GM18508 (cell line): ENCODE measurements around the gene CES2.
"Not testable (repeated sequence)": the region's sequence is repeated elsewhere in the genome, so short reads cannot be mapped to it uniquely, and the experiment has no call there.

Source experiments
- ATAC-seq: cut with Tn5 transposase; IDR thresholded peaks from one replicate; pipeline ENCODE4 v1.9.1; 2021; ENCODE audit warnings: moderate number of reproducible peaks; ENCODE audit not compliant: insufficient read depth, unreplicated experiment

CES2 gene, protein sequence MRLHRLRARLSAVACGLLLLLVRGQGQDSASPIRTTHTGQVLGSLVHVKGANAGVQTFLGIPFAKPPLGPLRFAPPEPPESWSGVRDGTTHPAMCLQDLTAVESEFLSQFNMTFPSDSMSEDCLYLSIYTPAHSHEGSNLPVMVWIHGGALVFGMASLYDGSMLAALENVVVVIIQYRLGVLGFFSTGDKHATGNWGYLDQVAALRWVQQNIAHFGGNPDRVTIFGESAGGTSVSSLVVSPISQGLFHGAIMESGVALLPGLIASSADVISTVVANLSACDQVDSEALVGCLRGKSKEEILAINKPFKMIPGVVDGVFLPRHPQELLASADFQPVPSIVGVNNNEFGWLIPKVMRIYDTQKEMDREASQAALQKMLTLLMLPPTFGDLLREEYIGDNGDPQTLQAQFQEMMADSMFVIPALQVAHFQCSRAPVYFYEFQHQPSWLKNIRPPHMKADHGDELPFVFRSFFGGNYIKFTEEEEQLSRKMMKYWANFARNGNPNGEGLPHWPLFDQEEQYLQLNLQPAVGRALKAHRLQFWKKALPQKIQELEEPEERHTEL

DNA sequence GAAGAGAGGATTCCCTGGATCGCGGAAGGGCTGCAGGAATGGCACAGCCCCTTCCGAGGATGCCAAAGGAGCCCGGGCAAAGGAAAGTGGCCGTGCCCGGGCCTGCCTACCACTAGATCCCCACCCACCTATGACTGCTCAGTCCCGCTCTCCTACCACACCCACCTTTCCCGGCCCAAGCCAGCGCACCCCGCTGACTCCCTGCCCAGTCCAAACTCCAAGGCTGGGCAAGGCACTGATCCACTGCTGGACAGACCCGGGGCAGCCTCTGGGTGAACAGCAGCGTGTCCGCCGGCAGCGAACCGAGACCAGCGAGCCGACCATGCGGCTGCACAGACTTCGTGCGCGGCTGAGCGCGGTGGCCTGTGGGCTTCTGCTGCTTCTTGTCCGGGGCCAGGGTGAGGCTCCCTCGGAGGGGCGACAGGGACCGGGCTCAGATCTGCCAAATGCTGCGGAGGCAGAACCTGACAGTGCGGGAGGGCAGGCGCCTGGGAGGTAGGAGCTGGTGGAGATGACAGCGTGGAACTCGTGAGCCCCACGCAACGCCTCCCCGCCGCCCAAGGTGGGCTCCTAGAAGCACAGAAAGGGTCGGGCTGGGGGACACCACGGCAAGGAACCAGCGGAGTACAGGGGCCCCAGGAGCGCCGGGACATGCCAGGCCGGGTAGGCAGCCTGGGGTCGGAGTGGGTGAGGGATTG is at the start of gene CES2:
CES2 (plus strand) TSS at position 203 of the 698 bp plus-strand sequence; CDS start at position 323, 120 bp downstream.
- ATAC-seq: no peak

DNA sequence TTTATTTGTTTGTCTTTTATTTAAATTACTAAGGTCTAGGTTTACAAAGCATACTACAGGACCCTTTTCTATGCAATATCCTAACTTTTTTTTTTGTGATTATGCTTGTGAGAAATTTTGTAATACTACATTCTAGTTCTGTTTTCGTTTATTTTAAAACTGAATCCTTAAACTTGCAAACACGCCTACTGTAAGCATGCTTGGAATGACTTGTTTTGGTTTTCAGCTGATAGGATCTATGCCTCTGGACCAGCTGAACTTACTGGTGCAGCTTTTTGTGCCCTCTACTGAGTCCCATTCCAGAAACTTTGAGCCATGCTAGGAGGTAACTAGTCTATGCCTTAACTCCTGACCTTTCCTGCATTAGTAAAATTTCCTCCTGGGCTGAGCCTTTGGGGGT is 49.0 kb upstream of the CES2 start:
- no peak for ATAC-seq

DNA sequence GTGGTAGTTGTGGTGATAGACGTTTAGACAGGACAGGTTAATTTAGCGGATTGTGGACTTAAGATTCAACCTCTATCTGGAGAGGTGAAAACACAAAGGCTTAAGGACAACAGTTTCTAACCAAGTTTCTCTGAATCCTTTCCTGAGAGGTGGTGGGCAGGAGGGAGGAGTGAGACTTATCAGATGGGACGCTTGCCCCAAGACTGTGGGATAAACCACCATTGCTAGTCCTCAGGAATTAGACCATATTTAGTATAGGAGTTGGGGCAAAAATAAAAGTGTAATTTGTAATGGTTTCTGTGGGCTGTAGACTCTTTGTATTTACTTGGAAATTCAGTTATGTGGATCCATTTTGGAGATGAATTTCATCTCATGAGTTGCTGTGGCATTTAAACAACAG is 48.4 kb upstream of the CES2 start:
- ATAC-seq: no peak

DNA sequence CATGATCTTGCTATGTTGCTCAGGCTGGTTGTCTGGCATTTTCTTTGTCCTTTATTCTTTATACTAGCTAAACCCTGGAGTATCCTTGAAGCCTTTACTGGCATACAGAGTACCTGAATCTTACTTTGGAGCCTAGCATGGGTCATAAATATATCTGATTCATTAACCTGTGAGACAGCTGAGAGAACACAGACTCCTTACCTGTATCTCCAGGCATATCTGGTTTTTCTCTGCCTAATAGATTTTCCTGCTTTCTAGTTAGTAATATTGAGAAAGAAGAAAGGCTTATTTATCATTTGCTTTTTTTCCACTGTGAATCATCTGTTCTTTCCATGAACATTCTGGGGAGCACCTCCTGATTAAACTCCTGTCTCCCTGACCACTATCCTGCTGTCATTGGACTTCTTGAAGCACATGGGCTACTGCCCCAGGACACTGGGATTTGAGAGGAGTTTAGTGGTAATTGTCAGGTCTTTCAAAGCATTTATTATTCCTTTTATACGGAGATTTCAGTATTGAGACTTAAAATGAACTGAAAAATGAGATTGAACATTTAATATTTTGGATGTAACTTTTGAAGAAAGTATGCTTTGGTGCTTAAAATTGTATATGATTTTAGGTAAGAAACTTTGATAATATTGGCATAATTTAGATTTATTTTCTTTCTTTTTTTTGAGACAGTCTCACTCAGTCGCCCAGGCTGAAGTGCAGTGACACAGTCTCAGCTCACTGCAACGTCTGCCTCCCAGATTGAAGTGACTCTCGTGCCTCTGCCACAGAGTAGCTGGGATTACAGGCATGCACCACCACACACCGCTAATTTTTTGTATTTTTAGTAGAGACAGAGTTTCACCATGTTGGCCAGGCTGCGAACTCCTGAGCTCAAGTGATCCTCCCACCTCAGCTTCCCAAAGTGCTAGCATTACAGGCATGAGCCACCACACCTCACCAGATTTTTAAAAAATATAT is 46.4 kb upstream of the CES2 start:
- no peak for ATAC-seq

DNA sequence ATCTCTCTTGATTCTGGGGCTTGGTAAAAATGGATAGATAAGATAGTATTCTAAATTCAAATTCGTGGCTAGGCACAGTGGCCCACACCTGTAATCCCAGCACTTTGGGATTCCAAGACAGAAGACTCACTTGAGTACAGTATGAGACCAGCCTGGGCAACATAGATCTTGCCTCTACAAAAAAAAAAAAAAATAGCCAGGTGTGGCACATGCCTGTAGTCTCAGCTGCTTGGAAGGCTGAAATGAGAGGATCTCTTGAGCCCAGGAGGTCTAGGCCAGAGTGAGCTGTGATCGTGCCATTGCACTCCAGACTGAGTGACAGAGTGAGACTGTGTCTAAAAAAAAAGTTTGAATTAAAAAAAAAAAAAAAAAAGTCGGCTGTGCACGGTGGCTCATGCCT is 45.7 kb upstream of the CES2 start:
- no peak for ATAC-seq

GRCh38 chr16:66890799-66891198 is 44.5 kb upstream of the CES2 start:
- no peak for ATAC-seq

DNA sequence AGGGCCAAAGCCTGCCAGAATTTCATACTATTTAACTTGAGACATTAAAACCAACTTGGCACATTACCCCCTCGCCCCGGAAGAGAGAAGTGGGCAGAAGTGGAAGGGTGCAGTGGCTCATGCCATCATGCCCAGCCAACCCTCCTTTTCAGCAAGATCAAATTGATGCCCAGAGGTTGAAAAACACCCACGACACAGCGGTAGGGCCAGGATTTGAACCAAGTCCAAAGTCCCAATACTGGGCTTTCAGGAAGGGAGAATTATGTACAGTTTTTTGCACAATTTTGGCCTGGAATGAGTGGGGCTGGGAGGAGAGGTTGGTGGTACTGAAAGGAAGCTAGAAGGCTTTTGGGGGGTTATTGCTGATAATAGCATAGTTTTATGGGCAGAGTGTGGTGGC is 44.0 kb upstream of the CES2 start:
- ATAC-seq: no peak

- ATAC-seq: no peak
These were observed 43.5 kb upstream of the CES2 start for GRCh38 chr16:66891797-66892196.

DNA sequence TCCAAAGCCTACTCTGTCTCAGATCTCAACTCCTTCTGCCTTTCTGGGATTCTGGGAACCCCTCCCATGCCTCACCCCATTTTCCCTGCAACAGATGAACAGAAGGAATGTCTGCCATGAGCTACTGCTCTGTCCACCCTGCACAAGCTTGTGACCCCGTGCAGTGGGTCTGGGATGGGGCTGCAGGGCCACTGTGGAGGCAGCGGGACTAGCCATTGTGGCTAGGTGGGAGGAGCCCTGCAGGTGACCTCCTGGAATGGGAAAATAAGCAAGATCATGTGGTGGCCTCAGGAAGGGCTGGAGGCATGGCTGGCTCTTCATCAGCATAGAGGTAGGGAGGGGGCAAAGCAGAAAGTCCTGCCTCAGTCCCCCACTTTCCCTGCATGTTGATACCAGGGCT is 41.3 kb upstream of the CES2 start:
- ATAC-seq: no peak

DNA sequence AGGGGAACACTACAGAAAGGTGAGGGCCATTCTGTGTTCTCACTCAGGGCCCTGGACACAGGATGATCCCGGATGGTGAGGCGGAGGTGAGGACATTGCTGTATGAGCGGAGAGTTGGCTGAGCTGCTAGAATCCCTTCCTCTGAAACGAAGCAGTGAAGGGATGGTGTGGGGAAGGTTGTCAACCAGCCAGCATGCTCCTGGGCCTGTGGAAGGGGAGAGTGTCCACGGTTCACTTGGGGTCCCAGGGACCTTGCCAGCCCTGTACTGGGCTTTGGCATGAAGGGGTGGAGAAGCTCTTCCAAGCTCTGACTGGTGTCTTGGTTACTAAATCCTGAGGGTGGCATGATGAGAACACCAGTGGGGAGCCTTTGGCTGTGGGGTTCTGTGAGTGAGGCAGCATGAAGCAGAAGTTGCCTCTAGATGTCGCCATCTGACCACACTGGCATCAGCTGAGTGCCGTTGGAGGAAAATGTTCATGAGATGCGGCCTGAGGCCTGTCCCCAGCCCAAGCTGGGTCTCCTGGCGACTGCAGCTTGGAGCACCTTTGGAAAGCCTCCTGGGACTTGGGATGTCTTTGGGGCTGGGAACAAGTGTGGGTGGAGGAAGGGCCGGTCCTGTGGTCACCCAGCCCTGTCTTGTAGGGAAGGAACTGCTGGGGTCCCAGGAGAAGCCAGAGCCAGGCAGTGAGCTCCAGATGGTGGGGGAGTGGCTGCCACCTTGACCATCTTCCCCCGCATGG is 40.2 kb upstream of the CES2 start:
- no peak for ATAC-seq

DNA sequence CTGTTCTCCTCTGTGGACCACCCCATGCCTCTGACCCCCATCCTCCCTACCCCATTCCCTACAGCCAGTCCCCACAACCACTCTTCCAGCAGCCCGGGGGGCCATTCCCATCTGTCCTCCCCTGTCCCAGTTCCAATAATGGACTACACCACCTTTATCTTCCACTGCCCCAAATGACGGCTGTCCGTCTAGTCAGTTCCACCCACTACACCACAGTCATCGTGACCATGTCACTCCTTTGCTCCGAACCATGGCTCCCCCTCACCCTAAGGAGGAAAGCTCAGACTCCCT is 39.7 kb upstream of the CES2 start:
- ATAC-seq: no peak

DNA sequence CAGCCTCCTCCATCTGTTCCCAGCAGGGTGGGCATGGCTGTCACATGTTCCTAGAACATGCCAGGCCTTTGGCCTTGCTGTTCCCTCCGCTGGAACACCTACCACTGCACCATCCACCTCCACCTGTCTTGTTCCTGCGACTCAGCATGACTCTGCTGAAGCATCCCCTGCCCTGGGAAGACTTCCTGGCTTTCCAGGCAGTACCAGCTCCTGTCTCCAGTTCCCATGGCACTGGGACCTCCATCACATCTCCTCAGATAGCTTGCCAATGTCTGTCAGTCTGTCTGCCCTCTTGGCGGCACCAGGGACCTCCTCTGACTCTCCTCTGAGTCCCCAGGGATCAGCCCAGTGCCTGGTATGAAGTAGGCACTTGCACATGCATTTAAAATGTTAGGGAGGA is 39.3 kb upstream of the CES2 start:
- no peak for ATAC-seq

- ATAC-seq: not testable (repeated sequence)
These were observed 38.6 kb upstream of the CES2 start for GRCh38 chr16:66896682-66897081.

GRCh38 chr16:66898207-66898606 is 37.1 kb upstream of the CES2 start:
- no peak for ATAC-seq

DNA sequence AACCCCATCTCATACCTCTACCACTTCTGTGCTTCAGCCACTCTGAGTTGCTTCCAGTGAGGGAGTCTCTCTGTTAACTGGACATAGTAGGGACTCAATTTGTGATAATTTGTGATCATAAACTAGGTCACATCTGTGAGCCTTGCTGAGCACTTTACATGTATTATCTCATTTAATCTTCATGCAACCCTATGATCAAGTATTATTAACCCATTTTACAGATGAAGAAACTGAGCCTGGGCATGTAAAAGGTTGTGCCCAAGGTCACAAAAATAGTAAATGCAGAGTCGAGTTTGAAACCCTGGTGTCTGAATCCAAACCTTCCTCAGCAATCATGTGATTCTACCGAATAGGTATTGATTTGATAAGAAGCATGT is 36.4 kb upstream of the CES2 start:
- no peak for ATAC-seq

DNA sequence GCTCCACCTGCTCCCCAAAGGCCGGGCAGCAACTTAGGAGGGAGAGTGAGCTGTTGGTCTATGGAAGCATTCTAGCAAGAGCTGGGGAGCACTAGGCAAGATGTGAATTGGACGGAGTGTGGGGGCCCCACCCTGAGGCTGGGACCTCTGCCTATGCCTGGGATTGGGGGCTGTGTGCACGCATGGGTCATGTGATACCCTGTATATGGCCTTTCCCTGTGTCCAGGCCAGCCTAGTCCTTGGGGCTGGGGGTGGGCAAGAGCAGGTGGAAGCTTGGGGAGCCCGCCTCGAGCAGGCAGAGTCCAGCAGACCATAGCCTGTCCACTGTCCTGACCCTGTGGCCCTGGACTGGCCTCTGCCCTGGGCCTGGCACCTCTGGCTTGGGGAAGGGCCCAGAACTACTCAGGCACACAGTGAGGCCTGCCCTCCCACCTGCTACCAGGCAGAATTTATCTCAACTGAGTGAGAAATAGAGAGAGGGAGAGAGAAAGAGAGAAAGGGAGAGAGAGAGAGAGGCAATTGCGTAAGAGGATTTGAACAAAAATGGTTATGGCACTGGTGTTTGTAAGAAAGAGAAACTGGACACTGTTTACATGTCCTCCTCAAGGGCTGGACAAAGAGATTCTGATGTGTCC is 35.9 kb upstream of the CES2 start:
- ATAC-seq: no peak

DNA sequence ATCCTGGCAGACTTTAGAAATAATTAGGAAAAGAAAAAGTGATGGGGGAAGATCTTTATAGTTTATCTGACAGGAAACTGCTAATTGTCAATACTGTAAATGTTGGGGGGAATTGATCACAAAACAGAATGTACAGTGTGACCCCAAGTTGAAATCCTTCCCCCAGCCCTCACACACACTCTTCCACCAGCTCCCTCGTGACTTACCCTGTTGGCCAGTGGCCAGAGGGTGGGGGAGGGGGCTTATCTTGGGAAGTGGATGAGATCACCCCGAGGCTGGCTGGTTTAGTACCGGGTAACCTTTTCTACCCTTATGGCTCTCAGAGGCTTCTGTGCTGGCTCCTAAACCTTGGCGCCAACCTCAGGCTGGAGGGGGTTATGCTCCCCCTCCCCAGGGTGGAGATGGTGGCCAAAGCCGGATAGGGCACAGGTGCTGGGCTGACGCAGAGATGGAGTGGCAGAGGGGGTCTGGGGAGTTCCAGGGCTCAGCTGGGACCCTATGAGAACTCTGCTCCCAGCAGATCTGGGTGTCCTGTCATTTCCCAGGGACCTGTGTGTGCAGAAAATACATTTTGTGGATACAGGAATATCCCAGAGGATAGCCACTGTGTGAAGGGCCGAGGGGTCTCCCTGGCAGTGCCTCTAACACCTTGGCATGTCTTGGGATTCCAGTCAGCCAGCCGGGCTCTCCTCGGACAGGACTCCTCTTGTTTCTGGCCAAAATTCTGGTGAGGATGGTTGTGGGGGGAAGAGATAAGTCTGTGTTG is 35.2 kb upstream of the CES2 start:
- ATAC-seq: no peak

DNA sequence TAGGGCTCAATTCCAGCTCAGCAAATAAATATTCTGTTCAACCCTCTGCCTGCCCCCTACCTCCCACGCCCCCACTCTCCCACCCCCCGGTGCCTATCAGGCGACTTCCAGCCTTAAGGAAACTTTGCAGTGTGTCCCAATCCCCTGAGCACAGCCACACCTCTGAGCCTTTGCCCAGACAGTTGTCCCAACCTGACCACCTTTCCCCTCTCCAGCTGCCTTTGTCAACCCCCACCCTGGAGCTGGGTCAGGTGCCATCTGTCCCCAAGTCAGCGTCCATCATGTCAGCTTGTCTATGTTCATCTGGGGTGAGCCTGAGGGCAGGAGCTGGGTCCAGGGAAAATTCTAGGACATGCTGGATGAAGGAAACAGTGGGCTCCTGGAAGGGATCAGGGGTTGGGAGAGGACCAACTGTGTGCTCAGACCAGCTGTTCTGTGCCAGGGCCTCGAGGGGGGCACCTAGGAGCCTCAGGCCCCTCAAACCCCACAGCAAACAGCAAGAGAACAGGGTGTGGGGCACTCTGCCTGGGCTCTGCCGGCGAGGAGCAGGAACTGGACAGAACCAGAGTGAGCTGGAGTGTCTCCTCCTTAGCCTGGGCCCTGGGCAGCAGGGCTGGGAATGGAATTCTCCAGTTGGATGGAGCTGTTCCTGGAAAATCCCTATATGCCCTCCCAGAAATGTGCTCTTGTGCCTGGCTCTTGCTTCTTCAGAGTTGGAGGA is 34.4 kb upstream of the CES2 start:
- ATAC-seq: no peak
